ENCODE data around the gene KCNMA1.

KCNMA1 gene

GRCh38 chr10:77230194-77230593, 407.4 kb downstream of the KCNMA1 start:
- no peak for FAIRE-seq

- no peak for FAIRE-seq
These were observed 407.9 kb downstream of the KCNMA1 start for GRCh38 chr10:77229704-77230103.

GRCh38 chr10:77228559-77228958, 409.0 kb downstream of the KCNMA1 start:
- no peak for FAIRE-seq

- FAIRE-seq, result no peak
These were observed 410.6 kb downstream of the KCNMA1 start for GRCh38 chr10:77226853-77227565.

- FAIRE-seq, result no peak
These were observed 411.2 kb downstream of the KCNMA1 start for GRCh38 chr10:77226452-77226851.

GRCh38 chr10:77226020-77226419, 411.6 kb downstream of the KCNMA1 start:
- FAIRE-seq, result no peak

GRCh38 chr10:77223526-77224460, 413.8 kb downstream of the KCNMA1 start:
- no peak for FAIRE-seq

- no peak for FAIRE-seq
These were observed 417.5 kb downstream of the KCNMA1 start for GRCh38 chr10:77220150-77220549.

GRCh38 chr10:77219046-77219445, 418.6 kb downstream of the KCNMA1 start:
- FAIRE-seq, result no peak

GRCh38 chr10:77214799-77215198, 422.8 kb downstream of the KCNMA1 start:
- FAIRE-seq, result no peak

GRCh38 chr10:77212632-77213031, 425.0 kb downstream of the KCNMA1 start:
- no peak for FAIRE-seq

- FAIRE-seq, result no peak
These were observed 427.0 kb downstream of the KCNMA1 start for GRCh38 chr10:77210645-77211044.

GRCh38 chr10:77208684-77209256, 428.8 kb downstream of the KCNMA1 start:
- no peak for FAIRE-seq

GRCh38 chr10:77207828-77208185, 429.8 kb downstream of the KCNMA1 start:
- no peak for FAIRE-seq

- FAIRE-seq, result no peak
These were observed 430.3 kb downstream of the KCNMA1 start for GRCh38 chr10:77207182-77207827.

- FAIRE-seq, result no peak
These were observed 432.5 kb downstream of the KCNMA1 start for GRCh38 chr10:77205135-77205534.

- no peak for FAIRE-seq
These were observed 433.4 kb downstream of the KCNMA1 start for GRCh38 chr10:77204171-77204570.

GRCh38 chr10:77202857-77203256, 434.8 kb downstream of the KCNMA1 start:
- FAIRE-seq, result no peak

- FAIRE-seq, result no peak
These were observed 436.2 kb downstream of the KCNMA1 start for GRCh38 chr10:77201135-77202106.

GRCh38 chr10:77197544-77197943, 440.1 kb downstream of the KCNMA1 start:
- no peak for FAIRE-seq

- no peak for FAIRE-seq
These were observed 441.0 kb downstream of the KCNMA1 start for GRCh38 chr10:77196614-77197013.

- FAIRE-seq, result no peak
These were observed 442.5 kb downstream of the KCNMA1 start for GRCh38 chr10:77195101-77195500.

Measured in colon (tissue), 2 donors.